Mesenchymal stem cell (in vitro differentiated cells and primary cell): ENCODE data around the gene BRD9.

Source experiments
- DNase-seq: peaks from one replicate; pipeline ENCODE4 v3.0.0-alpha.2; 2013
- H2AFZ ChIP-seq: one replicate; pipeline ENCODE4 v1.6.1; 2013; ENCODE audit warnings: low read depth, mild to moderate bottlenecking, control low read depth, inconsistent platforms, low read length, moderate library complexity
- H2AK5ac ChIP-seq: 2 replicates; pipeline ENCODE4 v1.6.1; 2013; ENCODE audit warnings: low read length, moderate library complexity, mild to moderate bottlenecking, inconsistent platforms; ENCODE audit not compliant: severe bottlenecking
- H2BK120ac ChIP-seq: one replicate; pipeline ENCODE4 v1.6.1; 2013; ENCODE audit warnings: low read depth, mild to moderate bottlenecking, inconsistent platforms, low read length, moderate library complexity
- H2BK12ac ChIP-seq, 2 experiments: one replicate each; pipeline ENCODE4 v1.6.1; 2013; ENCODE audit warnings: inconsistent platforms in 2 of 2, low read length in 2 of 2, mild to moderate bottlenecking in 2 of 2, moderate library complexity in 2 of 2, control low read depth in 1 of 2
- H2BK15ac ChIP-seq: one replicate; pipeline ENCODE4 v1.6.1; 2013; ENCODE audit warnings: mild to moderate bottlenecking, low read depth, inconsistent platforms; ENCODE audit not compliant: poor library complexity, severe bottlenecking
- H2BK5ac ChIP-seq: 2 replicates; pipeline ENCODE4 v1.6.1; 2013; ENCODE audit warnings: low read depth, mild to moderate bottlenecking, low read length, control low read depth, inconsistent platforms; ENCODE audit not compliant: poor library complexity, severe bottlenecking
- H3K14ac ChIP-seq, 2 experiments: one replicate each; pipeline ENCODE4 v1.6.1; 2013; ENCODE audit warnings: inconsistent platforms in 2 of 2, low read length in 2 of 2, control low read depth in 1 of 2, mild to moderate bottlenecking in 1 of 2, moderate library complexity in 1 of 2
- H3K18ac ChIP-seq, 2 experiments: one replicate each; pipeline ENCODE4 v1.6.1; 2013; ENCODE audit warnings: inconsistent platforms in 2 of 2, low read length in 2 of 2, control low read depth in 1 of 2, low read depth in 1 of 2, mild to moderate bottlenecking in 1 of 2
- H3K23ac ChIP-seq, 2 experiments: one replicate each; pipeline ENCODE4 v1.6.1; 2013; ENCODE audit warnings: inconsistent platforms in 2 of 2, low read length in 2 of 2, mild to moderate bottlenecking in 2 of 2, moderate library complexity in 2 of 2, control low read depth in 1 of 2
- H3K27ac ChIP-seq: 2 replicates; pipeline ENCODE4 v1.5.1; 2013; ENCODE audit warnings: mild to moderate bottlenecking, moderate library complexity, low read length, control low read depth, inconsistent platforms; ENCODE audit not compliant: poor library complexity, severe bottlenecking
- H3K27me3 ChIP-seq, 2 experiments: 2 replicates each; pipeline versions ENCODE4 v1.6.1 to v1.7.0; 2013; ENCODE audit warnings: low read length in 2 of 2, mild to moderate bottlenecking in 2 of 2, moderate library complexity in 2 of 2, control low read depth in 1 of 2, inconsistent platforms in 1 of 2; ENCODE audit not compliant: control insufficient read depth in 1 of 2, insufficient read depth in 1 of 2
- H3K36me3 ChIP-seq, 2 experiments: 2 replicates each; pipeline versions ENCODE4 v1.6.1 to v1.7.0; 2013; ENCODE audit warnings: low read length in 2 of 2, control low read depth in 1 of 2, inconsistent platforms in 1 of 2, low read depth in 1 of 2, mild to moderate bottlenecking in 1 of 2; ENCODE audit not compliant: insufficient read depth in 2 of 2, control insufficient read depth in 1 of 2
- H3K4ac ChIP-seq, 2 experiments: one replicate each; pipeline ENCODE4 v1.6.1; 2013; ENCODE audit warnings: inconsistent platforms in 2 of 2, low read length in 2 of 2, mild to moderate bottlenecking in 2 of 2, moderate library complexity in 2 of 2, control low read depth in 1 of 2, low read depth in 1 of 2
- H3K4me1 ChIP-seq: 2 replicates; pipeline ENCODE4 v1.6.1; 2013; ENCODE audit warnings: low read depth, low read length, control low read depth; ENCODE audit not compliant: control insufficient read depth, insufficient read depth
- H3K4me2 ChIP-seq: 2 replicates; pipeline ENCODE4 v1.6.1; 2013; ENCODE audit warnings: low read length, mild to moderate bottlenecking, inconsistent platforms; ENCODE audit not compliant: poor library complexity, severe bottlenecking
- H3K4me3 ChIP-seq, 2 experiments: 2 replicates each; pipeline versions ENCODE4 v1.5.1 to v1.7.0; 2013; ENCODE audit warnings: low read length in 2 of 2, mild to moderate bottlenecking in 2 of 2, control low read depth in 1 of 2, low read depth in 1 of 2; ENCODE audit not compliant: insufficient read depth in 1 of 2
- H3K79me1 ChIP-seq: replicated peaks from 2 replicates; pipeline ENCODE4 v1.6.1; 2013; ENCODE audit warnings: mild to moderate bottlenecking, control low read depth, low read length, inconsistent platforms; ENCODE audit not compliant: poor library complexity, severe bottlenecking
- H3K9ac ChIP-seq: 2 replicates; pipeline ENCODE4 v1.7.0; 2013; ENCODE audit warnings: mild to moderate bottlenecking, low read length, moderate library complexity
- H3K9me3 ChIP-seq: 2 replicates; pipeline ENCODE4 v1.7.0; 2013; ENCODE audit warnings: mild to moderate bottlenecking, low read length; ENCODE audit not compliant: control insufficient read depth
- H4K8ac ChIP-seq: one replicate; pipeline ENCODE4 v1.6.1; 2013; ENCODE audit warnings: inconsistent platforms, mild to moderate bottlenecking, low read length, moderate library complexity
- H4K91ac ChIP-seq: one replicate; pipeline ENCODE4 v1.6.1; 2013; ENCODE audit warnings: mild to moderate bottlenecking, low read length, inconsistent platforms
- WGBS: methylation state at CpG from one replicate; pipeline ENCODE4 v1.1.7; 2013; ENCODE audit warnings: mixed read lengths; 5-methylcytosine and 5-hydroxymethylcytosine counted together

Gene BRD9

GRCh38 chr5:868428-869135 is 24.0 kb downstream of the BRD9 start:
- H3K4me3 ChIP-seq, result no peak overlapping the region
- peaks cover 2% of the 10 kb centered on the region for H3K4me1 ChIP-seq
- H3K18ac ChIP-seq, result no peak overlapping the region
- H2BK5ac ChIP-seq, result no peak overlapping the region
- H2AFZ ChIP-seq, result no peak overlapping the region
- H3K14ac ChIP-seq, result no peak overlapping the region
- no peak overlapping the region for H3K27ac ChIP-seq
- no peak overlapping the region for H4K91ac ChIP-seq
- WGBS, result 97% methylated on average over 16 of the region's 16 CpGs
- H4K8ac ChIP-seq, result no peak overlapping the region
- no peak overlapping the region for H2BK12ac ChIP-seq
- no peak overlapping the region for H3K9ac ChIP-seq
- no peaks in the 10 kb centered on the region for H3K27me3 ChIP-seq
- no peak overlapping the region for H2BK120ac ChIP-seq
- no peak overlapping the region for H2BK15ac ChIP-seq
- H3K4me2 ChIP-seq, result no peak overlapping the region
- peaks cover 78 to 98% of the 10 kb centered on the region in 2 experiments for H3K36me3 ChIP-seq
- H3K79me1 ChIP-seq, result peaks cover 29% of the 10 kb centered on the region
- no peak overlapping the region for H2AK5ac ChIP-seq
- no peak overlapping the region for H3K23ac ChIP-seq
- no peaks in the 10 kb centered on the region for H3K9me3 ChIP-seq
- no peak for DNase-seq
- no peak overlapping the region for H3K4ac ChIP-seq

GRCh38 chr5:867300-867870 is 25.2 kb downstream of the BRD9 start:
- Histone ChIP-seq H2AK5ac (no peak overlapping the region), H4K8ac (no peak overlapping the region), H3K27ac (no peak overlapping the region), H3K23ac (no peak overlapping the region), H3K36me3 (peaks cover 85 to 99% of the 10 kb centered on the region in 2 experiments), H2BK12ac (no peak overlapping the region), H3K9ac (no peak overlapping the region), H3K14ac (no peak overlapping the region), H2BK120ac (no peak overlapping the region), H3K79me1 (peaks cover 24% of the 10 kb centered on the region), H2AFZ (no peak overlapping the region), H3K4me1 (peaks cover 12% of the 10 kb centered on the region), H3K18ac (no peak overlapping the region), H3K27me3 (no peaks in the 10 kb centered on the region), H3K4me2 (no peak overlapping the region), H3K4ac (no peak overlapping the region), H3K9me3 (no peaks in the 10 kb centered on the region), H2BK15ac (no peak overlapping the region), H4K91ac (no peak overlapping the region), H3K4me3 (no peak overlapping the region), H2BK5ac (no peak overlapping the region)
- WGBS, result 96% methylated on average over 6 of the region's 6 CpGs
- DNase-seq, result no peak

- Histone ChIP-seq H2BK12ac (no peak overlapping the region), H2AK5ac (no peak overlapping the region), H4K8ac (no peak overlapping the region), H3K18ac (no peak overlapping the region), H3K4ac (no peak overlapping the region), H3K4me3 (no peak overlapping the region), H3K14ac (no peak overlapping the region), H3K79me1 (peaks cover 19% of the 10 kb centered on the region), H3K23ac (no peak overlapping the region), H3K27ac (no peak overlapping the region), H4K91ac (no peak overlapping the region), H2BK5ac (no peak overlapping the region), H2BK120ac (no peak overlapping the region), H2BK15ac (no peak overlapping the region), H3K4me1 (peaks cover 18% of the 10 kb centered on the region), H2AFZ (no peak overlapping the region), H3K36me3 (peaks cover 84 to 88% of the 10 kb centered on the region in 2 experiments), H3K9me3 (no peaks in the 10 kb centered on the region), H3K27me3 (no peaks in the 10 kb centered on the region), H3K9ac (no peak overlapping the region), H3K4me2 (no peak overlapping the region)
- 94% methylated on average over 10 of the region's 10 CpGs for WGBS
- DNase-seq, result no peak
These were observed 26.8 kb downstream of the BRD9 start for GRCh38 chr5:865771-866170.

- no peak overlapping the region for H2AK5ac ChIP-seq
- WGBS, result 98% methylated on average over 23 of the region's 24 CpGs
These were observed 27.5 kb downstream of the BRD9 start for GRCh38 chr5:865168-865521.

More at GRCh38 chr5:865168-865521, 27.5 kb downstream of the BRD9 start:
- Histone ChIP-seq H3K27ac (no peak overlapping the region), H2BK5ac (no peak overlapping the region), H3K4me3 (no peak overlapping the region), H3K4me1 (peaks cover 18% of the 10 kb centered on the region), H3K27me3 (no peaks in the 10 kb centered on the region), H2BK120ac (no peak overlapping the region), H3K4me2 (no peak overlapping the region), H4K91ac (no peak overlapping the region), H3K18ac (no peak overlapping the region), H2AFZ (no peak overlapping the region), H2BK12ac (no peak overlapping the region), H3K9me3 (no peaks in the 10 kb centered on the region), H3K9ac (no peak overlapping the region), H2BK15ac (no peak overlapping the region), H3K79me1 (peaks cover 18% of the 10 kb centered on the region), H3K4ac (no peak overlapping the region), H3K14ac (no peak overlapping the region), H3K23ac (no peak overlapping the region), H3K36me3 (peaks cover 81 to 85% of the 10 kb centered on the region in 2 experiments), H4K8ac (no peak overlapping the region)
- no peak for DNase-seq
